Mesodermal cell (in vitro differentiated cells): ENCODE results near the gene GALNT13.

Experiments
- H3K27ac ChIP-seq: 2 replicates; pipeline ENCODE4 v1.7.0; 2013; ENCODE audit warnings: mild to moderate bottlenecking, low read depth, low read length, moderate library complexity; ENCODE audit not compliant: severe bottlenecking
- H3K36me3 ChIP-seq: 2 replicates; pipeline ENCODE4 v1.7.1; 2013; ENCODE audit warnings: mild to moderate bottlenecking, low read length, moderate library complexity; ENCODE audit not compliant: control insufficient read depth, insufficient read depth
- H3K4me1 ChIP-seq: one replicate; pipeline ENCODE4 v1.7.1; 2013; ENCODE audit warnings: mild to moderate bottlenecking, low read length; ENCODE audit not compliant: insufficient read depth, control insufficient read depth, poor library complexity, severe bottlenecking
- H3K4me3 ChIP-seq: 2 replicates; pipeline ENCODE4 v1.7.0; 2013; ENCODE audit warnings: low read length, control low read depth, mild to moderate bottlenecking; ENCODE audit not compliant: insufficient read depth, poor library complexity, severe bottlenecking; ENCODE audit errors: extremely low read depth
- H3K9me3 ChIP-seq: 2 replicates; pipeline ENCODE4 v1.7.1; 2013; ENCODE audit warnings: mild to moderate bottlenecking, low read length, moderate library complexity; ENCODE audit not compliant: control insufficient read depth
- WGBS, 2 experiments: methylation state at CpG; one replicate each; pipeline ENCODE4 v1.1.5; 2013; ENCODE audit warnings: missing lambda C conversion rate in 2 of 2; ENCODE audit not compliant: insufficient coverage in 2 of 2; 5-methylcytosine and 5-hydroxymethylcytosine counted together

The GALNT13 gene

GRCh38 chr2:153946036-153946435, 74.3 kb downstream of the GALNT13 start:
- no peaks in the 10 kb centered on the region for H3K4me1 ChIP-seq
- H3K4me3 ChIP-seq: no peak overlapping the region
- no peaks in the 10 kb centered on the region for H3K36me3 ChIP-seq
- no peaks in the 10 kb centered on the region for H3K9me3 ChIP-seq
- no peak overlapping the region for H3K27ac ChIP-seq

- Histone ChIP-seq H3K36me3 (no peaks in the 10 kb centered on the region), H3K27ac (no peak overlapping the region), H3K9me3 (no peaks in the 10 kb centered on the region), H3K4me1 (no peaks in the 10 kb centered on the region), H3K4me3 (no peak overlapping the region)
Measured at GRCh38 chr2:153953761-153954160, 82.0 kb downstream of the GALNT13 start.

- no peaks in the 10 kb centered on the region for H3K36me3 ChIP-seq
- H3K4me1 ChIP-seq: peaks cover 4% of the 10 kb centered on the region
- H3K9me3 ChIP-seq: peaks cover 4% of the 10 kb centered on the region
- H3K27ac ChIP-seq: no peak overlapping the region
- no CpG with 5 or more reads among the region's 1 CpG for WGBS, 2 experiments
- no peak overlapping the region for H3K4me3 ChIP-seq
Measured at GRCh38 chr2:153963256-153963655, 91.5 kb downstream of the GALNT13 start.

GRCh38 chr2:153967248-153967973, 95.7 kb downstream of the GALNT13 start:
- H3K9me3 ChIP-seq: no peaks in the 10 kb centered on the region
- peaks cover 4% of the 10 kb centered on the region for H3K4me1 ChIP-seq
- H3K27ac ChIP-seq: no peak overlapping the region
- no peak overlapping the region for H3K4me3 ChIP-seq
- H3K36me3 ChIP-seq: no peaks in the 10 kb centered on the region
- WGBS, 2 experiments: 79 to 94% methylated on average over 3 of the region's 5 CpGs

GRCh38 chr2:153971250-153971649, 99.5 kb downstream of the GALNT13 start:
- H3K36me3 ChIP-seq: no peaks in the 10 kb centered on the region
- H3K4me3 ChIP-seq: no peak overlapping the region
- H3K27ac ChIP-seq: no peak overlapping the region
- WGBS, 2 experiments: 100% methylated on average over 1 of the region's 2 CpGs
- no peaks in the 10 kb centered on the region for H3K4me1 ChIP-seq
- no peaks in the 10 kb centered on the region for H3K9me3 ChIP-seq

GRCh38 chr2:153971855-153972254, 100.1 kb downstream of the GALNT13 start:
- 57 to 58% methylated on average over 1 of the region's 1 CpG for WGBS, 2 experiments
- H3K9me3 ChIP-seq: no peaks in the 10 kb centered on the region
- no peak overlapping the region for H3K4me3 ChIP-seq

GRCh38 chr2:153972412-153972811, 100.7 kb downstream of the GALNT13 start:
- Histone ChIP-seq H3K27ac (no peak overlapping the region), H3K4me1 (no peaks in the 10 kb centered on the region), H3K9me3 (no peaks in the 10 kb centered on the region), H3K36me3 (no peaks in the 10 kb centered on the region), H3K4me3 (no peak overlapping the region)

More at GRCh38 chr2:153971855-153972254, 100.1 kb downstream of the GALNT13 start:
- H3K36me3 ChIP-seq: no peaks in the 10 kb centered on the region
- no peaks in the 10 kb centered on the region for H3K4me1 ChIP-seq
- no peak overlapping the region for H3K27ac ChIP-seq

GRCh38 chr2:153986488-153987229, 114.9 kb downstream of the GALNT13 start:
- H3K4me1 ChIP-seq: peaks cover 10% of the 10 kb centered on the region
- no peak overlapping the region for H3K27ac ChIP-seq
- no peaks in the 10 kb centered on the region for H3K36me3 ChIP-seq
- 63 to 69% methylated on average over 3 to 4 of the region's 9 CpGs for WGBS, 2 experiments
- H3K9me3 ChIP-seq: no peaks in the 10 kb centered on the region
- no peak overlapping the region for H3K4me3 ChIP-seq

- no peak overlapping the region for H3K4me3 ChIP-seq
- H3K36me3 ChIP-seq: no peaks in the 10 kb centered on the region
- peaks cover 7% of the 10 kb centered on the region for H3K4me1 ChIP-seq
- H3K27ac ChIP-seq: no peak overlapping the region
- H3K9me3 ChIP-seq: no peaks in the 10 kb centered on the region
Measured at GRCh38 chr2:153990771-153991170, 119.0 kb downstream of the GALNT13 start.

- Histone ChIP-seq H3K4me3 (no peak overlapping the region), H3K36me3 (no peaks in the 10 kb centered on the region), H3K4me1 (no peaks in the 10 kb centered on the region), H3K9me3 (no peaks in the 10 kb centered on the region), H3K27ac (no peak overlapping the region)
- 96 to 99% methylated on average over 14 to 16 of the region's 17 CpGs for WGBS, 2 experiments
Measured at GRCh38 chr2:154013514-154013913, 141.8 kb downstream of the GALNT13 start.

GRCh38 chr2:154015233-154015632, 143.5 kb downstream of the GALNT13 start:
- Histone ChIP-seq H3K27ac (no peak overlapping the region), H3K36me3 (no peaks in the 10 kb centered on the region), H3K9me3 (no peaks in the 10 kb centered on the region), H3K4me3 (no peak overlapping the region), H3K4me1 (no peaks in the 10 kb centered on the region)
- no CpG with 5 or more reads among the region's 2 CpGs for WGBS, 2 experiments
